Measurements from ENCODE around the gene IQCK.

IQCK gene

GRCh38 chr16:19804538-19805323 lies 86.7 kb downstream of the IQCK start:
- DNase-seq (ENCODE audit: low spot score), result peak; percentile 25

- DNase-seq (ENCODE audit: low spot score), result no peak
These were observed 87.5 kb downstream of the IQCK start for GRCh38 chr16:19805459-19806162.

GRCh38 chr16:19808061-19808641 lies 90.1 kb downstream of the IQCK start:
- peak; percentile 40 for DNase-seq (ENCODE audit: low spot score)

- peak; percentile 25 for DNase-seq (ENCODE audit: low spot score)
These were observed 91.1 kb downstream of the IQCK start for GRCh38 chr16:19809121-19809635.

GRCh38 chr16:19809693-19810092 lies 91.6 kb downstream of the IQCK start:
- no peak for DNase-seq (ENCODE audit: low spot score)

GRCh38 chr16:19810817-19811731 lies 93.0 kb downstream of the IQCK start:
- DNase-seq (ENCODE audit: low spot score), result no peak

- no peak for DNase-seq (ENCODE audit: low spot score)
These were observed 94.9 kb downstream of the IQCK start for GRCh38 chr16:19812986-19813385.

GRCh38 chr16:19815418-19815817 lies 97.3 kb downstream of the IQCK start:
- no peak for DNase-seq (ENCODE audit: low spot score)

- no peak for DNase-seq (ENCODE audit: low spot score)
These were observed 99.1 kb downstream of the IQCK start for GRCh38 chr16:19817122-19817521.

GRCh38 chr16:19817875-19818274 lies 99.8 kb downstream of the IQCK start:
- no peak for DNase-seq (ENCODE audit: low spot score)

GRCh38 chr16:19822533-19822932 lies 104.5 kb downstream of the IQCK start:
- no peak for DNase-seq (ENCODE audit: low spot score)

- no peak for DNase-seq (ENCODE audit: low spot score)
These were observed 105.3 kb downstream of the IQCK start for GRCh38 chr16:19823322-19823721.

- DNase-seq (ENCODE audit: low spot score), result no peak
These were observed 106.1 kb downstream of the IQCK start for GRCh38 chr16:19824216-19824615.

GRCh38 chr16:19829844-19830692 lies 112.0 kb downstream of the IQCK start:
- no peak for DNase-seq (ENCODE audit: low spot score)

GRCh38 chr16:19830902-19831560 lies 113.0 kb downstream of the IQCK start:
- no peak for DNase-seq (ENCODE audit: low spot score)

GRCh38 chr16:19831678-19832077 lies 113.6 kb downstream of the IQCK start:
- no peak for DNase-seq (ENCODE audit: low spot score)

- DNase-seq (ENCODE audit: low spot score), result no peak
These were observed 115.1 kb downstream of the IQCK start for GRCh38 chr16:19833176-19833575.

- DNase-seq (ENCODE audit: low spot score), result no peak
These were observed 115.5 kb downstream of the IQCK start for GRCh38 chr16:19833581-19833980.

GRCh38 chr16:19835196-19835595 lies 117.1 kb downstream of the IQCK start:
- DNase-seq (ENCODE audit: low spot score), result no peak

GRCh38 chr16:19835968-19836421 lies 117.9 kb downstream of the IQCK start:
- no peak for DNase-seq (ENCODE audit: low spot score)

Data from pons (tissue), 1 donor.